Measurements from ENCODE around the gene CBFB.
"Not testable (repeated sequence)": the region's sequence is repeated elsewhere in the genome, so short reads cannot be mapped to it uniquely, and the experiment has no call there.

The CBFB gene

DNA sequence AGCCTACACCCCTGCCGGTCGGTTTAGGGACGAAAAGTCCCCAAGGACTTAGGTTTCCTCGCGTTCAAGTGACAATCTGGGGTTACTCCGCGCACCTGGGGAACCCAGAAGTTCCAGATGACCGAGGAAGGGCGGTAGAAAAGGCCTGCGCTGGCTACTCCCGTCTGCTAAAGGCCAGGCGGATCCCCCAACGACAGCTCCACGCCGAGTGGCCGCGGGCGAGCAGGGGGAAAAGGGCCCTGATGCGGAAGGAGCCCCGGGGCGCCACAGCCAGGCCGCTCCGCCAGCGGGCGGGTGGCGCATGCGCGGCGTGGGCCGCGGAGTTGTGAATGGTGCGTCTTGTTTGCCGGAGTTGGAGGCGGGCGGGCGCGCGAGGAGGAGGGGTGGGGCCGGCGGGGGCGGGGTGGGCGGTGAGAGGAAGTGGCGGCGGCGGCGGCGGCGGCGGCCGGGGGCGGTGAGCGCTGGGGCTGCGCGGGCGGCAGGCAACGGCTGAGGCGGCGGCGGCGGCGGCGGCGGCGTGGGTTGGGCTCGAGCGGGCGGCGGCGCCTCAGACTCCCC is at the start of gene CBFB:
CBFB (plus strand) TSS at position 454 of the 558 bp plus-strand sequence. CDS start 259 bp downstream, outside the sequence.
- peak; percentile 83 for DNase-seq (ENCODE audit: low read depth)

- DNase-seq (ENCODE audit: low read depth) = no peak
Measured at GRCh38 chr16:66983033-66983432, 45.9 kb upstream of the CBFB start.

GRCh38 chr16:66984892-66985311 is 44.0 kb upstream of the CBFB start:
- no peak for DNase-seq (ENCODE audit: low read depth)

- no peak for DNase-seq (ENCODE audit: low read depth)
Measured at GRCh38 chr16:66986559-66986958, 42.4 kb upstream of the CBFB start.

GRCh38 chr16:66988197-66988788 is 40.7 kb upstream of the CBFB start, which contains the start of gene CES4A:
TSS of gene CES4A (plus strand) at chr16:66988589. CDS start at chr16:66988773, 184 bp downstream.
- DNase-seq (ENCODE audit: low read depth) = no peak

DNA sequence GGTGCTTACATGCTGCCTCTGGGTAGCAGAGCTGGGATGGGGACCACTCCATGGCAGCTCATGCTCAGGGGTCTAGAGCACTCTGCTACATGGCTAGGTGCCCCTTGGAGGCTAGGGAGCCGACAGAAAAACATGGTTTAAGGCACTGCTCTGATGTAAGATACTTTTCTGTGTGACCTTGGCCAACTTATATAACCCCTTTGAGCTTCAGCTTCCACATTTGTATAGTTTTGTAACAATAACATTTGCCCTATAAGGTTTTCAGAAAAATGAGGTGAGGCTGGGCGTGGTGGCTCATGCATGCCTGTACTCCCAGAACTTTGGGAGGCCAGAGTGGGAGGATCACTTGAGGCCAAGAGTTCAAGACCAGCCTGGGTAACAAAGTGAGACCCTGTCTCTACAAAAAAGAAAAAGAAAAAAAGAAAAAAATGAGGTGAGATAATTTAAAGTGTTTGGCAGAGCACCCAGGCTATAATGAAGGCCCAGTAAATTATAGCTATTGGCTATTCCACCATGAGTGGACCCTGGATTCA is 37.3 kb upstream of the CBFB start:
- DNase-seq (ENCODE audit: low read depth) = no peak

- DNase-seq (ENCODE audit: low read depth) = not testable (repeated sequence)
Measured at GRCh38 chr16:66993558-66993957, 35.4 kb upstream of the CBFB start.

- DNase-seq (ENCODE audit: low read depth) = no peak
Measured at GRCh38 chr16:66996324-66996982, 32.5 kb upstream of the CBFB start.

DNA sequence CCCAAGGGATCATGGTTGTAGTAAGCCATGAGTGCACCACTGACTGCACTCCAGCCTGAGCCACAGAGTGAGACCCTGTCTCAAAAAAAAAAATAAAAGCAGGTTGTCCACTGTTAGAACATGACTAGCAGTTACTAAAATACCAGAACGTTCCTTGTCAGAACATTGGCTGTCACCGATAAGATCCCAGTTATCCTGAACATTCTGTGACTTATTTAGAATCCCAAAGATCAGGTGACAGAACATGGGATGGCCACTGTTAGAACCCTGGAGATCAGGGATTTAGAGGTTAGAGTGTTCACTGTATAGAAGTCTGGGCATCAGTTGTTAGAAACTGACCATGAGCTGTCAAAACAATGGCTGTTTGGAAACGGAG is 32.0 kb upstream of the CBFB start:
- no peak for DNase-seq (ENCODE audit: low read depth)

GRCh38 chr16:67000384-67001351 is 28.3 kb upstream of the CBFB start:
- DNase-seq (ENCODE audit: low read depth) = peak; percentile 11

DNA sequence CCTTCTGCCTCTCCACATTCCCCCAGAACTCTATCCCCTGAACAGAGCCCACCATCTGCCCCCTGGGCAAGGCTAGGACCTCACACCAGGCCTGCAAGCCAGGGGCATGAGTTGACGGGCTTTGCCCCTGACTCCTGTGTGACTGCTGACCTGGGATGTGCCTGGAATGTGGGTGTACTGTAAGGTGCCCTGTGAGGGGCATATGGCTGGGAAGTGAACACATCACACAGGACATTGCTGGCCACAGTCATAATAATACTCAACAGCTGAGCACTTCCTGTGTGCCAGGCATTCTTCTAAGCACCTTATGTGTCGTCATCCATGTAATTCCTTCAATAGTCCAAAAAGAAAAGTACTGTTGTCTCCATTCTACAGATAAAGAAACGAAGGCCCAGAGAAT is 27.2 kb upstream of the CBFB start:
- no peak for DNase-seq (ENCODE audit: low read depth)

DNA sequence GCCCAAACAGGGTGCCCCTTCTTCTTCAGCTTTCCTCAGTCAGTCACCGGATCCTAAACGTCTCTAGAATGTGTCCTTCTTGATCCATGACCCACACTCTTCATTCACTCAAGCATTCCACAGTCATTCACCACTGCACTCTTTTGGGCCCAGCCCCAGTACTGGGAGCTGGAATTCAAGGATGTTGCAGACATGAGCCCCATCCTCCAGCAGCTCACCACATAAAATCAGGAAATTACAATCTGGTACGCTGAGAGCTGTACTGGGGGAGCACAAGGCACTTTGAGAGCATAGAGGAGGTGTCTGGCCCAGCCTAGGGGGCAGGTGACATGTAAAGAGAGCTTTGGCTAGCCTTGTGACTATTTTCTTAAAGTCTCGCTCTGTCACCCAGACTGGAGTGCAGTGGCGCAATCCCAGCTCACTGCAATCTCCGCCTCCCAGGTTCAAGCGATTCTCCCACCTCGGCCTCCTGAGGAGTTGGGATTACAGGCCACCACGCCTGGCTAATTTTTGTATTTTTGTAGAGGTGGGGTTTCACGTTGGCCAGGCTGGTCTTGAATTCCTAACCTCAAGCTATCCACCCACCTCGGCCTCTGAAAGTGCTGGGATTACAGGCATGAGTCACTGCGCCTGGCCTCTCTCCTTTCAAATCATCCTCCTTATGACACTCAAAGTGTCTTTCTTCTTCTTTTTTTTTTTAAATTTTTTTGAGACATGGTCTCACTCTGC is 21.9 kb upstream of the CBFB start:
- no peak for DNase-seq (ENCODE audit: low read depth)

- DNase-seq (ENCODE audit: low read depth) = no peak
Measured at GRCh38 chr16:67009158-67009557, 19.8 kb upstream of the CBFB start.

GRCh38 chr16:67011274-67011673 is 17.7 kb upstream of the CBFB start:
- DNase-seq (ENCODE audit: low read depth) = no peak

DNA sequence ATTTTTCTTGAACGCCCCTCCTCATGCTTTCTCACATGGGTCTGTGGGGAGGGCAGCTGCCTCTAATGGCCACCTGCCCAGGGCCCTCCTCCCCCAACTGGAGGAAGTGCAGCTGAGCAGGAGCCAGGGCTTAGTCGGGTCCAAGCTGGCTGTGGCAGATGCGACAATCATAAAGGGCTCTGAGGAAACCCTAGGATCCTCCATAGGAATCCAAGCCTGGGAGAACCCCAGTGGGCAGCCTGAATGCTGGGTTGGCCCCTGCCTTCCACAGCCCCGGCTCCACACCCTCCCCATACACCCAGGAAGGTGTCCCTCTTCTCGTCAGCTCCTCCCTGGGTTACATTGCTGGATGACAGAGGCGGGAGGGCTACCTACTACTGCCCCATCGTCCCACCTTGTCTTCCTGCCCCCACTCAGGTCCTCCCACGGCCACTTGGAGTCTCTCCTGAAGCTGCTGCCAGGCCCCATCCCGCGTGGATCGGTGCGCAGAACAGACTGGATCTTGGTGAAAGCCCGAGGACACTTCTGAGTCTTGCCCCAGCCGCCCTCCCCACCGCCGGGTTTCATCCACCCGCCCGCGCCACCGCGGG is 15.6 kb upstream of the CBFB start:
- no peak for DNase-seq (ENCODE audit: low read depth)

- peak; percentile 41 for DNase-seq (ENCODE audit: low read depth)
Measured at GRCh38 chr16:67013823-67014633, 14.9 kb upstream of the CBFB start.

DNA sequence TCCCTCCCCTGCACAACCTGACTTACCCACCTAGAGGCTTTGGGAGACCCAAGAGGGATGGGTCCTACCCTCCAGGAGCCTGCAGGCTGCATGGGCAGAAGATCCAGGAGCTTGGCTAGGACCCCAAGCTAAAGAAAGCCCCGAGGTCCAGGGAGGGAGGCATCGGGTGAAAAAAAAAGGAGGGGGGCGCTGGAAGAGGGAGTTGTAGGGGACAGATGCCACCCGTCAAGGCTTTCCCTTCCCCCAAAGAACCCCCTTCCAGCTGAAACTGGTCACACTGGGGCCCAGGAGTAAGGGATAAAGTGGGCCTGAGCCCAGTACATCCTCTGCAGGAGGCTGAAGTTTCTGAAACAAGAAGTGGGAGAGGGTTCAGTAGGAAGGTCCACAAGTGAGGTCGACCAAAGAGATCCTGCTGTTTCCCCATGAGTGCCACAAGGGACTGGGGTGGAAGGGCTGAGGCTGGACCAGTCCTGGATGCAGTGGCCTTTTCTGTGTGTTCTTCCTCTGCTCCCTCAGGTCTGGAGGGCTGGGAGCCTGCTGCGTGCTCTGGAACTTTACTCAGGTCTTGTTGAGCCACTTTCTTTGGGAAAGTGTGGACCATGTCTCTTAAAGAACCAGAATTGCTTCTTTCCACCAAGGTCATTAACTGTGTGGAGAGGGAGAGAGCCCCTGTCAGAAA is 14.2 kb upstream of the CBFB start:
- no peak for DNase-seq (ENCODE audit: low read depth)

DNA sequence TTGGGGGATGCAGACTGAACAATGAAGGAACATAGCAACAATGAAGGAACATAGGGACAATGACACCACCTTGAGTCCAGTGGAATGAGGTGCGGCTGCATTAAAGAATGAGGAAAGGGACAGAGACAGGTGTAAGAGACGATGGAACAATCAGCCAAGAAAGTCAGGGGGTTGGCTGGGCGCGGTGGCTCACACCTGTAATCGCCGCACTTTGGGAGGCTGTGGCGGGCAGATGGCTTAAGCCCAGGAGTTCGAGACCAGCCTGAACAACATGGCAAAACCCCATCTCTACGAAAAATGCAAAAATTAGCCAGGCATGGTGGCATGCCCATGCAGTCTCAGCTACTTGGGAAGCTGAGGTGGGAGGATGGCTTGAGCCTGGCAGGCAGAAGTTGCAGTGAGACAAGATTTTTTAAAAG is 13.6 kb upstream of the CBFB start:
- DNase-seq (ENCODE audit: low read depth) = no peak

DNA sequence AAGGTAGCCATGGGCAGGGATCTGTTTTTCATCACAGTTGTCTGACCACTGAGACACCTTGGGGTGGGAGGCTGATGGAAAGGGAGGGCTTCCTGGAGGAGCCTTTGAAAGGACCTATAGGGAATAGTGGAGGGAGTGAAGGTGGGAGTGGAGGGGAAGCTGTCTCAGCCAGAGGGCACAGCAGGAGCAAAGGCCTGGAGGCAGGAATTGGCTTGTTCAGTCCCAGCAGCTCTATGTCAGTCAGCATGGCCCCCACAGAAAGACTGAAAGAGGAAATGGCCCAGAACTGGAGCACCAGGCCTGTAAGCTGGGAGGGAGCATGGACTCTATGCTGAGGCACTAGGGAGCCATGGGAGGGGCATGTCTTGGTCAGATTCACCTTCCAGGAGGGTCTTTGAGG is 12.8 kb upstream of the CBFB start:
- no peak for DNase-seq (ENCODE audit: low read depth)
